ENCODE measurements around the gene HOXD8.

HOXD8 gene

DNA sequence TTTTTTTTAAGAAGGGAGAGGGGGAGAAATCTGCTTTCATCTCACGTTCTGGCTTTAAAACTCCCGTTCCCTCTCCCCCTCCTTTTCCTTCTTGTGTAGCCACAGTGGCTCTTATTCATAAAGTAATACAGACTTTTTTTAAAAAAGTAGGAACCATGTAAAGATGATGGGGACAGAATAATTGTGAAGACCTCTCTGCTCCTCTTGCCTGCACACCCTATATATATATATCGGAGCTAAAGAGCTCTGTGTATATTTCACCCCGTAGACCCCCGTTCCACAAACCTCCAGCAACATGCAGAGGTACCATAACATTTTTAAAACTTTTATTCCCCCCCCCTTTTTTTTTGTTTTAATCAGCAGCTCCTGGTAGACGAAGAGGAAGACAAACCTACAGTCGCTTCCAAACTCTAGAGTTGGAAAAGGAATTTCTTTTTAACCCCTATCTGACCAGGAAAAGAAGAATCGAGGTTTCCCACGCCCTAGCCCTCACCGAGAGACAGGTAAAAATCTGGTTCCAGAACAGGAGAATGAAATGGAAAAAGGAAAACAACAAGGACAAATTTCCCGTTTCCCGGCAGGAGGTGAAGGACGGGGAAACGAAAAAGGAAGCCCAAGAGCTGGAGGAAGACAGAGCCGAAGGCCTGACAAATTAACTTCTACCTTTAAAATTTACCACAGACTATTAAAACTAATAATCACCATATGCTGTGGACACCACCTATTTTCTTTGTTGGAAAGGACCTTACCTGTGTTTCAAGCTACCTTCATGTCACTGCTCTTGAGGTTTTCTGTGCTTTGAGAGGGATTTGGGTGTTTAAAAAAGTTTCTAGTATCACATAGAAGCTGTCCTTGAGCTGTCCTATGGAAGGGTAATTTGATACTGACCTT is 1.7 kb downstream of the HOXD8 start:
- DNase-seq, result no peak

DNA sequence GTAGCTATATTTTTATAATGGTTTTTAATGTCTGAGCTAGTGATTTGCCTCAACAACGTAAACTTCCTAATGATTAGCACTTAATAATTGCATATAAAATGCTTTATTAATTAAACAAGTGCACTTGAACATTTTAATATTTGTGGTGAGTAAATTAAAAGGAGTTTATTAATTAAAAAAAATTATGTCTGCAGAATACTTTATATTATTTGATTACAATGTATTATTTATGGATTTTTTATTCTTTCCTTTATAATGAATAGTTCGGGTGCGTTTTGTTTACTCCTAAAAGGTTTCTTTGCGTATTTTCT is 2.3 kb downstream of the HOXD8 start:
- DNase-seq, result no peak

GRCh38 chr2:176132205-176133171 is 3.0 kb downstream of the HOXD8 start:
- no peak for DNase-seq

GRCh38 chr2:176133389-176133788 is 3.9 kb downstream of the HOXD8 start:
- DNase-seq, result no peak

DNA sequence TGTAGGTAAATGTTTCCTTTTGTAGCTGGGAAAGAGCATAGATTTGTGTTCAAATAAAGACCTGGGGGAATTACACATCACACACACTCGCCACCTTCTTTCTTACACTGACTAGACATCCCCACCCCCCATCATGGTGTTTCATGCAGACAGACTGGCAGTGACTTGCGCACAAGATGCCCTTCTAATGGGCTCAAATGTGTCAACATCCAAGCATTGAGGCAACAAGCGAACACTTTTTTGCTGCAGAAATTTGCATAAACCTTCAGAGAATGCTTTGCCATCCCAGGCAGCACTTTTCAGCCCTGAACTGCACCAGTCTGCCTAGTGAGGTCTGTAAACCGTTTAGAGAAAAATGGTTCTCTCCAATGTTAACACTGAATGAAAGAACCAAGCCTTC is 4.5 kb downstream of the HOXD8 start:
- no peak for DNase-seq

- DNase-seq, result no peak
Measured at GRCh38 chr2:176135035-176135440, 5.5 kb downstream of the HOXD8 start.

GRCh38 chr2:176136374-176137251 is 7.1 kb downstream of the HOXD8 start:
- DNase-seq, result no peak

DNA sequence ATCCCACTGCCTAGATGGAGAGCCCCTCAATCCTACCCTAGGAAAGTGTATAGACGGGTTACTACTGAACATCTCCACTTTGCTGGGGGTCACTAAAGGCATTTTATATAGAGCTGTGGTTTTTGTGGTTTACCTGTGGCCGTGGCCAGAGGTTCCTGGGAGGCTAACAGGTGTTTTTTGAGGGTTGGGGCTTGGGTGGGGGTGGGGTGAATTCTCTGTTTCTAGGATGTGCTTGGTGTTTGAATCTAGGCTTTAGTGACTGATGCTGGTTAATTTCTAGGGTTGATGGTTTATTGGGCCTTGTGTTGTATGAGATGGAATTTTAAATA is 7.7 kb downstream of the HOXD8 start:
- no peak for DNase-seq

DNA sequence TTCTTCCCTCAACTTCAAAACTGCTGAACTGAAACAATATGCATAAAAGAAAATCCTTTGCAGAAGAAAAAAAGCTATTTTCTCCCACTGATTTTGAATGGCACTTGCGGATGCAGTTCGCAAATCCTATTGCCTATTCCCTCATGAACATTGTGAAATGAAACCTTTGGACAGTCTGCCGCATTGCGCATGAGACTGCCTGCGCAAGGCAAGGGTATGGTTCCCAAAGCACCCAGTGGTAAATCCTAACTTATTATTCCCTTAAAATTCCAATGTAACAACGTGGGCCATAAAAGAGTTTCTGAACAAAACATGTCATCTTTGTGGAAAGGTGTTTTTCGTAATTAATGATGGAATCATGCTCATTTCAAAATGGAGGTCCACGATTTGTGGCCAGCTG is 8.4 kb downstream of the HOXD8 start:
- DNase-seq, result no peak

GRCh38 chr2:176138526-176138922 is 9.0 kb downstream of the HOXD8 start:
- no peak for DNase-seq

DNA sequence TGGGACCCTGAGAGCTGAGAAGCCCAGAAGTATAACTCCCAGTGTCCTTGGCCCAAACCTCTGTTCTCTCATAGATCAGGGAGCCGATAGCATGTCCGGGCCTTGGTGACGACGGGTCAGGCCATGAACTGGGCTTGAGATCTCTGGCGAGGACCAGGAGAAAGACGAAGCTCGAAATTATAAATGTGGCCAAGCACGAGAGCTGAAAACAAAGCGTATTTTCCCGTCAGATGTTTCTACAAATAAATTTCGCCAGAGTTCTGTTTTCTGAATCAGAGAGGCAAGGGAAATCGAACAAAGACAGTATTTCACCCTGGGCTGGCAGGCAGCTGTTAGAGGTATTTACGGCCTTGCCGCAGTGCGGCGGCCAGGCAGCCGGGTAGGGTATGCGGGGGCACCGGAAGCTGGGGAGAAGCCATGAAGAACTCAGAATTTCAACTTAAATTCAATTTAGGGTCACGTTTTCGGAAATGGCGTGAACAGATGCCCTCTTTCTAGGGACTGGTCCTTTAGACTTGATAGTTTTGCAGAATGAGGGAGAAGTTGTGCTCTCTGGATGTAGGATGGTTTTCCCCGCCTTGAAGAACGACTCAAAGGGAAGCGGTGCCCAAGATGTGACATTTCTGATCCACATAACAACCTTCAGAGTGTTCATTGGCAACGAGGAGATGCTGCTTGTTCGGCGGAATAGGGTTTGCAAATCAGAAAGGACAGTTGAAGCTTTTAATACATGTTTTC is 9.6 kb downstream of the HOXD8 start:
- no peak for DNase-seq

- no peak for DNase-seq
Measured at GRCh38 chr2:176139661-176140512, 10.4 kb downstream of the HOXD8 start.

GRCh38 chr2:176140513-176141317 is 11.2 kb downstream of the HOXD8 start:
- DNase-seq, result peak; percentile 62

DNA sequence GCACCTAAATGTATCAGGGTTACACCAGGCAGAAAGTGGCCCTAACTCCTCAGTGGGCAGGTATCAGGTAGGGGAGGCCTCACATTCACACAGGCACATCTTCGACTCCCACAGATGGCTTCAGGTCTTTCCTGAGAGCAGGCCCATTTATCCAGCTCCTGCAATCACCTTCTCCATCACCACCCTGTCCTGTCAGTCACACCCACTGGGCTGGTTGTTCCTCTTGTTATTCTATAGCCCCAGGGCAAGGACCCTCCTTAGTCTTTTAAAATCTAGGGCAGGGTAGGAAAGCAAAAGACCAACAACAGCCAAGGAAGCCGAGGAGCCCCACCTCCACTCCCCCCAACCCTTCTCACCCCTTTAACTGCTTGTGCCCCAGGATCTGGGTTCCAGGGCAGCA is 12.8 kb downstream of the HOXD8 start:
- no peak for DNase-seq

- DNase-seq, result no peak
Measured at GRCh38 chr2:176145085-176145969, 15.8 kb downstream of the HOXD8 start.

GRCh38 chr2:176146101-176146500 is 16.6 kb downstream of the HOXD8 start:
- no peak for DNase-seq

DNA sequence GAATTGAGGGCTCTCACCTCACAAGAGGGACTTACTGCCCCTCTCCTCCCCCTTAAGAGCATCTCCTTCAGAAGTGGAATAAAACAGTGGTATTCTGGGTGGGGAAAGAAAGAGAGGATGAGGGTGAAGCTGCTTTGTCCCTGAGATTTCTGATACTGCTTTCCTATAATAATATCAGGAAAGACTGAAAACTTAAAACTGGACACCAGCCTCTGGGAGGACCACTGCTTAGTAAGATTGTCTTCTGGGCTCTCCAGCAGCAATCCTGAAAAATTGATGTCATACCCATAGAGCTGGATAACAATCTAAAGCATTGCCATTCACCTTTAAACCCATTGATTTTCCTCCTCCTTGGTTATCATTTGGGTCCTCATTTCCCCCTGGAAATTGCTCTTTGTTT is 17.1 kb downstream of the HOXD8 start:
- DNase-seq, result no peak

GRCh38 chr2:176147210-176147799 is 17.8 kb downstream of the HOXD8 start:
- DNase-seq, result no peak
